ENCODE measurements around the gene PDILT. TPM values are rescaled to one million over a fixed set of nuclear protein-coding genes. Genes with fewer than 3 reads are reported as not detected.

PDILT gene
- total RNA-seq, 1 experiment from 2014 or later, result not detected

DNA sequence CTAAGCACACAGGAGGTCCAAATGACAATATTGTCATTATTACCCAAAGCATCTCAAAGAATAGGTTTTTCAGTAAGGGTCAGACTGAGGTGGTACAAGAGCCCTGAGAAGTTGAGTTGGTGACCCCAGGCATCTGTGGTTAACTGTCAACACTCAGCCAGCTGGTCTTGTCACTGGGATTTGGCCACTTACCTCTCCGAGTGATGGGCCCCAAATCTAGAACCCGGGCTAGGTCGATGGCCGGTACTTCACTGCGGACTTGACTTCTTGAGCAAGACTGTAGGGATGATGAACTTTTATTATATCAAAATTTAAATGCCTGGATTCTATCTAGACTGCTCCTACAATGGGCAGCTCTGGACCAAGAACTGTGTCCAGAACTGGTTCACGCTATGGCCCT lies 88.8 kb downstream of the PDILT start:
- peaks cover 6% of the 10 kb centered on the region for H3K4me1 ChIP-seq (ENCODE audit: insufficient read depth, low read length)
- no peaks in the 10 kb centered on the region for H3K27me3 ChIP-seq (ENCODE audit: insufficient read depth, low read length)
- H3T11ph ChIP-seq (ENCODE audit: low read length), result no peak overlapping the region
- peaks cover 17% of the 10 kb centered on the region for H3K27me3 Mint-ChIP-seq (ENCODE audit: low read depth)
- H3K79me2 ChIP-seq (ENCODE audit: insufficient read depth, low read length), result no peaks in the 10 kb centered on the region
- no peak overlapping the region for H2AFZ ChIP-seq (ENCODE audit: low read length)
- DNase-seq, result no peak
- H3K4me1 Mint-ChIP-seq, result peaks cover 8 to 12% of the 10 kb centered on the region in 2 experiments; a peak in 2 of 4 replicates
- H3K79me1 ChIP-seq (ENCODE audit: insufficient read depth, low read depth, low read length, poor library complexity, severe bottlenecking), result no peaks in the 10 kb centered on the region
- no peak overlapping the region for H3K4me2 ChIP-seq (ENCODE audit: insufficient read depth, insufficient read length, low read length)
- no peak overlapping the region for H2BK120ac ChIP-seq (ENCODE audit: low read depth, low read length, poor library complexity, severe bottlenecking)
- H3K9me3 Mint-ChIP-seq, result peaks cover 0 to 4% of the 10 kb centered on the region in 2 experiments; a peak in 2 of 5 replicates
- no peak overlapping the region for H3K27ac ChIP-seq (ENCODE audit: insufficient read length, low read depth, low read length)
- no peak overlapping the region for H3K4me3 Mint-ChIP-seq
- H2BK15ac ChIP-seq (ENCODE audit: low read depth, low read length), result no peak overlapping the region
- H3K56ac ChIP-seq (ENCODE audit: insufficient read length, low read depth, low read length), result no peak overlapping the region
- no peaks in the 10 kb centered on the region for H4K20me1 ChIP-seq (ENCODE audit: control insufficient read depth, insufficient read depth, insufficient read length)
- H4K8ac ChIP-seq (replicated peaks; ENCODE audit: insufficient read length, low read depth, low read length), result no peak overlapping the region
- no CpG with 5 or more reads among the region's 6 CpGs for WGBS (ENCODE audit: extremely low coverage, insufficient read length, low lambda C conversion rate)
- no peak overlapping the region for H4K91ac ChIP-seq (ENCODE audit: insufficient read length, low read depth, low read length)
- H3K23me2 ChIP-seq (ENCODE audit: insufficient read length, low read depth, low read length, poor library complexity, severe bottlenecking), result no peaks in the 10 kb centered on the region
- H3K14ac ChIP-seq (ENCODE audit: insufficient read depth, low read length), result no peak overlapping the region
- H3K4ac ChIP-seq (ENCODE audit: low read depth, low read length), result no peak overlapping the region
- H3K27ac Mint-ChIP-seq, result peak overlapping the region in 1 of 3 experiments; percentile 35; a peak in 1 of 7 replicates
- H3K9me3 ChIP-seq (ENCODE audit: control insufficient read depth, low read depth, low read length), result no peaks in the 10 kb centered on the region
- no peak overlapping the region for H2BK5ac ChIP-seq (ENCODE audit: insufficient read length, low read length)
- H2BK20ac ChIP-seq (ENCODE audit: low read depth, low read length, poor library complexity, severe bottlenecking), result no peak overlapping the region
- TF ChIP-seq CTCF (conservative IDR thresholded peaks at IDR 0.05), result no peak
- H3K36me3 Mint-ChIP-seq (ENCODE audit: insufficient read depth in 1 of 3, low read depth in 3 of 3), result no peaks in the 10 kb centered on the region
- no peak overlapping the region for H2AK5ac ChIP-seq (ENCODE audit: insufficient read length, low read length)
- no peak overlapping the region for H3K23ac ChIP-seq (ENCODE audit: insufficient read length, low read depth, low read length)
- H3K18ac ChIP-seq (ENCODE audit: insufficient read length, low read depth, low read length), result no peak overlapping the region
- no peak overlapping the region for H3K9ac ChIP-seq (ENCODE audit: extremely low read depth, insufficient read length, low read length)
- H4K5ac ChIP-seq (ENCODE audit: insufficient read length, low read depth, low read length), result no peak overlapping the region
- H2BK12ac ChIP-seq (ENCODE audit: insufficient read length, low read depth, low read length), result no peak overlapping the region

All from H9 (cell line).